ENCODE results near the gene HECW1. TPM values are rescaled to one million over a fixed set of nuclear protein-coding genes. Genes with fewer than 3 reads are reported as not detected.
A peak's percentile ranks its signal among the peaks of the same experiment; 100 is the strongest.

Gene HECW1
- total and polyA plus RNA-seq, 2 of the 13 experiments (the other 11 are each of a cell fraction or from before 2014, with no cell fraction given) = not detected

DNA sequence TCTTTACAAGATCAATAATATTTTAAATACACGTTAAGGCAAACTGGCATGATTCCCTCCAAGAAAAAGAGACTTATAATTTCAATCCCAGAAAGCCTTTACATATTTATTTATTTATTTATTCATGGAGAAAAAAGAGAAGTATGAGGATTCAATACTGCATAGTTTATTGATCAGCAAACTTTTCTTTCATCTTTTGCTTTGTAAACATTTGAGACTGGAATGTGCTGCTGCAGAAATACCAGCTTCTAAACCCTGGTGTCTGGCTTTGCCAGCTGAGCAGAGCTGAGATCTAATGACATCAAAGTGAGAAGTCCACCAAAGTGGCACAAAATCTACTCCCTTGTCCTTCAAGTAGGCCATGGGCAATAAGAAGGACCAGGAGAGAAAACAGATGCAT lies 376.8 kb downstream of the HECW1 start (continued):
- TF ChIP-seq, protein P1, sequence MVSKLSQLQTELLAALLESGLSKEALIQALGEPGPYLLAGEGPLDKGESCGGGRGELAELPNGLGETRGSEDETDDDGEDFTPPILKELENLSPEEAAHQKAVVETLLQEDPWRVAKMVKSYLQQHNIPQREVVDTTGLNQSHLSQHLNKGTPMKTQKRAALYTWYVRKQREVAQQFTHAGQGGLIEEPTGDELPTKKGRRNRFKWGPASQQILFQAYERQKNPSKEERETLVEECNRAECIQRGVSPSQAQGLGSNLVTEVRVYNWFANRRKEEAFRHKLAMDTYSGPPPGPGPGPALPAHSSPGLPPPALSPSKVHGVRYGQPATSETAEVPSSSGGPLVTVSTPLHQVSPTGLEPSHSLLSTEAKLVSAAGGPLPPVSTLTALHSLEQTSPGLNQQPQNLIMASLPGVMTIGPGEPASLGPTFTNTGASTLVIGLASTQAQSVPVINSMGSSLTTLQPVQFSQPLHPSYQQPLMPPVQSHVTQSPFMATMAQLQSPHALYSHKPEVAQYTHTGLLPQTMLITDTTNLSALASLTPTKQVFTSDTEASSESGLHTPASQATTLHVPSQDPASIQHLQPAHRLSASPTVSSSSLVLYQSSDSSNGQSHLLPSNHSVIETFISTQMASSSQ (IDR thresholded peaks at IDR 0.05; ENCODE audit: low read depth) = no peak
- TF ChIP-seq, protein P1 (CRISPR knock-in tag; IDR thresholded peaks at IDR 0.05; ENCODE audit: borderline replicate concordance) = 0 out of 2 replicates have a peak, but pooled peaks have one; percentile 20
- TF ChIP-seq MZF1 (CRISPR knock-in tag; IDR thresholded peaks at IDR 0.05; ENCODE audit: borderline replicate concordance) = no peak
- TF ChIP-seq RCOR2 (CRISPR knock-in tag; IDR thresholded peaks at IDR 0.05) = 0 out of 2 replicates have a peak, but pooled peaks have one; percentile 35
- no peak for TF ChIP-seq SIN3B (IDR thresholded peaks at IDR 0.05; ENCODE audit: low read length)
- no peak for TF ChIP-seq ZNF232 (CRISPR knock-in tag; IDR thresholded peaks at IDR 0.05; ENCODE audit: borderline replicate concordance)
- no peak for TF ChIP-seq ZNF776 (CRISPR knock-in tag; IDR thresholded peaks at IDR 0.05)
- TF ChIP-seq, protein P2, sequence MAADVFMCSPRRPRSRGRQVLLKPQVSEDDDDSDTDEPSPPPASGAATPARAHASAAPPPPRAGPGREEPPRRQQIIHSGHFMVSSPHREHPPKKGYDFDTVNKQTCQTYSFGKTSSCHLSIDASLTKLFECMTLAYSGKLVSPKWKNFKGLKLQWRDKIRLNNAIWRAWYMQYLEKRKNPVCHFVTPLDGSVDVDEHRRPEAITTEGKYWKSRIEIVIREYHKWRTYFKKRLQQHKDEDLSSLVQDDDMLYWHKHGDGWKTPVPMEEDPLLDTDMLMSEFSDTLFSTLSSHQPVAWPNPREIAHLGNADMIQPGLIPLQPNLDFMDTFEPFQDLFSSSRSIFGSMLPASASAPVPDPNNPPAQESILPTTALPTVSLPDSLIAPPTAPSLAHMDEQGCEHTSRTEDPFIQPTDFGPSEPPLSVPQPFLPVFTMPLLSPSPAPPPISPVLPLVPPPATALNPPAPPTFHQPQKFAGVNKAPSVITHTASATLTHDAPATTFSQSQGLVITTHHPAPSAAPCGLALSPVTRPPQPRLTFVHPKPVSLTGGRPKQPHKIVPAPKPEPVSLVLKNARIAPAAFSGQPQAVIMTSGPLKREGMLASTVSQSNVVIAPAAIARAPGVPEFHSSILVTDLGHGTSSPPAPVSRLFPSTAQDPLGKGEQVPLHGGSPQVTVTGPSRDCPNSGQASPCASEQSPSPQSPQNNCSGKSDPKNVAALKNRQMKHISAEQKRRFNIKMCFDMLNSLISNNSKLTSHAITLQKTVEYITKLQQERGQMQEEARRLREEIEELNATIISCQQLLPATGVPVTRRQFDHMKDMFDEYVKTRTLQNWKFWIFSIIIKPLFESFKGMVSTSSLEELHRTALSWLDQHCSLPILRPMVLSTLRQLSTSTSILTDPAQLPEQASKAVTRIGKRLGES (CRISPR knock-in tag; IDR thresholded peaks at IDR 0.05; ENCODE audit: borderline replicate concordance) = no peak
- no peak for TF ChIP-seq ZSCAN29 (CRISPR knock-in tag; conservative IDR thresholded peaks at IDR 0.05)
- TF ChIP-seq SAP130 (CRISPR knock-in tag; IDR thresholded peaks at IDR 0.05; ENCODE audit: low read depth) = no peak; the same call in 1 of the 2 replicates
- TF ChIP-seq, protein P3, sequence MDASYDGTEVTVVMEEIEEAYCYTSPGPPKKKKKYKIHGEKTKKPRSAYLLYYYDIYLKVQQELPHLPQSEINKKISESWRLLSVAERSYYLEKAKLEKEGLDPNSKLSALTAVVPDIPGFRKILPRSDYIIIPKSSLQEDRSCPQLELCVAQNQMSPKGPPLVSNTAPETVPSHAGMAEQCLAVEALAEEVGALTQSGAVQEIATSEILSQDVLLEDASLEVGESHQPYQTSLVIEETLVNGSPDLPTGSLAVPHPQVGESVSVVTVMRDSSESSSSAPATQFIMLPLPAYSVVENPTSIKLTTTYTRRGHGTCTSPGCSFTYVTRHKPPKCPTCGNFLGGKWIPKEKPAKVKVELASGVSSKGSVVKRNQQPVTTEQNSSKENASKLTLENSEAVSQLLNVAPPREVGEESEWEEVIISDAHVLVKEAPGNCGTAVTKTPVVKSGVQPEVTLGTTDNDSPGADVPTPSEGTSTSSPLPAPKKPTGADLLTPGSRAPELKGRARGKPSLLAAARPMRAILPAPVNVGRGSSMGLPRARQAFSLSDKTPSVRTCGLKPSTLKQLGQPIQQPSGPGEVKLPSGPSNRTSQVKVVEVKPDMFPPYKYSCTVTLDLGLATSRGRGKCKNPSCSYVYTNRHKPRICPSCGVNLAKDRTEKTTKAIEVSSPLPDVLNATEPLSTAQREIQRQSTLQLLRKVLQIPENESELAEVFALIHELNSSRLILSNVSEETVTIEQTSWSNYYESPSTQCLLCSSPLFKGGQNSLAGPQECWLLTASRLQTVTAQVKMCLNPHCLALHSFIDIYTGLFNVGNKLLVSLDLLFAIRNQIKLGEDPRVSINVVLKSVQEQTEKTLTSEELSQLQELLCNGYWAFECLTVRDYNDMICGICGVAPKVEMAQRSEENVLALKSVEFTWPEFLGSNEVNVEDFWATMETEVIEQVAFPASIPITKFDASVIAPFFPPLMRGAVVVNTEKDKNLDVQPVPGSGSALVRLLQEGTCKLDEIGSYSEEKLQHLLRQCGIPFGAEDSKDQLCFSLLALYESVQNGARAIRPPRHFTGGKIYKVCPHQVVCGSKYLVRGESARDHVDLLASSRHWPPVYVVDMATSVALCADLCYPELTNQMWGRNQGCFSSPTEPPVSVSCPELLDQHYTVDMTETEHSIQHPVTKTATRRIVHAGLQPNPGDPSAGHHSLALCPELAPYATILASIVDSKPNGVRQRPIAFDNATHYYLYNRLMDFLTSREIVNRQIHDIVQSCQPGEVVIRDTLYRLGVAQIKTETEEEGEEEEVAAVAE (CRISPR knock-in tag; IDR thresholded peaks at IDR 0.05; ENCODE audit: borderline replicate concordance) = no peak
- TF ChIP-seq KMT2A (CRISPR knock-in tag; IDR thresholded peaks at IDR 0.05) = no peak
- TF ChIP-seq, protein P4, sequence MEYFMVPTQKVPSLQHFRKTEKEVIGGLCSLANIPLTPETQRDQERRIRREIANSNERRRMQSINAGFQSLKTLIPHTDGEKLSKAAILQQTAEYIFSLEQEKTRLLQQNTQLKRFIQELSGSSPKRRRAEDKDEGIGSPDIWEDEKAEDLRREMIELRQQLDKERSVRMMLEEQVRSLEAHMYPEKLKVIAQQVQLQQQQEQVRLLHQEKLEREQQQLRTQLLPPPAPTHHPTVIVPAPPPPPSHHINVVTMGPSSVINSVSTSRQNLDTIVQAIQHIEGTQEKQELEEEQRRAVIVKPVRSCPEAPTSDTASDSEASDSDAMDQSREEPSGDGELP (IDR thresholded peaks at IDR 0.05; ENCODE audit: borderline replicate concordance, low read depth) = peak; percentile 62; the same call in 1 of the 2 replicates
- no peak for TF ChIP-seq ZNF777 (CRISPR knock-in tag; IDR thresholded peaks at IDR 0.05)
- TF ChIP-seq, protein P5, sequence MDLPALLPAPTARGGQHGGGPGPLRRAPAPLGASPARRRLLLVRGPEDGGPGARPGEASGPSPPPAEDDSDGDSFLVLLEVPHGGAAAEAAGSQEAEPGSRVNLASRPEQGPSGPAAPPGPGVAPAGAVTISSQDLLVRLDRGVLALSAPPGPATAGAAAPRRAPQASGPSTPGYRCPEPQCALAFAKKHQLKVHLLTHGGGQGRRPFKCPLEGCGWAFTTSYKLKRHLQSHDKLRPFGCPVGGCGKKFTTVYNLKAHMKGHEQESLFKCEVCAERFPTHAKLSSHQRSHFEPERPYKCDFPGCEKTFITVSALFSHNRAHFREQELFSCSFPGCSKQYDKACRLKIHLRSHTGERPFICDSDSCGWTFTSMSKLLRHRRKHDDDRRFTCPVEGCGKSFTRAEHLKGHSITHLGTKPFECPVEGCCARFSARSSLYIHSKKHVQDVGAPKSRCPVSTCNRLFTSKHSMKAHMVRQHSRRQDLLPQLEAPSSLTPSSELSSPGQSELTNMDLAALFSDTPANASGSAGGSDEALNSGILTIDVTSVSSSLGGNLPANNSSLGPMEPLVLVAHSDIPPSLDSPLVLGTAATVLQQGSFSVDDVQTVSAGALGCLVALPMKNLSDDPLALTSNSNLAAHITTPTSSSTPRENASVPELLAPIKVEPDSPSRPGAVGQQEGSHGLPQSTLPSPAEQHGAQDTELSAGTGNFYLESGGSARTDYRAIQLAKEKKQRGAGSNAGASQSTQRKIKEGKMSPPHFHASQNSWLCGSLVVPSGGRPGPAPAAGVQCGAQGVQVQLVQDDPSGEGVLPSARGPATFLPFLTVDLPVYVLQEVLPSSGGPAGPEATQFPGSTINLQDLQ (CRISPR knock-in tag; IDR thresholded peaks at IDR 0.05) = no peak

All from HepG2 (cell line).